ENCODE measurements around the gene AFG1L.

- no peak for TF ChIP-seq CTCF (conservative IDR thresholded peaks at IDR 0.05)
- no peak for TF ChIP-seq ZFX (IDR thresholded peaks at IDR 0.05)
Observed at GRCh38 chr6:108364470-108364869, 69.6 kb downstream of the AFG1L start.

All from C4-2B (cell line).